ENCODE data around the gene STOX2. TPM values are rescaled to one million over a fixed set of nuclear protein-coding genes. Genes with fewer than 3 reads are reported as not detected.

The STOX2 gene
- total and polyA plus RNA-seq, 2 experiments from 2014 or later, result 6.4 to 20.1 TPM

DNA sequence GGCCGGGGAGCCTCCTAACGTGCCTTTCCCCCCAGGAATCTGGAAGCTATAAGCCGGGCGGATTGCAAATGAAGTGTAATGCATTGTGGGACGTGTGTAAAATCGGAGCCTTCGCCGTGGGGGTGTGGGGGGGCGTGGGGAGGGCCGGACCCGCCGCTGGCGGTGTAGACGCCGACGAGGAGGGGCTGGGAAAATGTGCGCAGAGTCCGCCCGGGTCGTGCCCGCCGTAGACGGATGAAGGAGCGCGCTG lies 1.3 kb downstream of the STOX2 start:
- DNase-seq (ENCODE audit: low read depth in 1 of 2, low spot score in 1 of 2), result no peak
- no peak overlapping the region for H3K27ac ChIP-seq

GRCh38 chr4:183906739-183907651 lies 1.9 kb downstream of the STOX2 start:
- Histone ChIP-seq H3K36me3 (no peaks in the 10 kb centered on the region), H3K9me3 (ENCODE audit: low read depth) (no peaks in the 10 kb centered on the region), H3K27me3 (no peaks in the 10 kb centered on the region), H3K27ac (no peak overlapping the region), H3K4me1 (ENCODE audit: low read depth) (peaks cover 7% of the 10 kb centered on the region), H3K4me3 (peak overlapping the region; percentile 64)
- peak; percentile 6 to 53 for DNase-seq (ENCODE audit: low read depth in 1 of 2, low spot score in 1 of 2)
- no peak for TF ChIP-seq CTCF (IDR thresholded peaks at IDR 0.05; ENCODE audit: low read depth, low read length)

More for the DNA sequence above, 1.3 kb downstream of the STOX2 start:
- Histone ChIP-seq H3K9me3 (ENCODE audit: low read depth) (no peaks in the 10 kb centered on the region), H3K4me1 (ENCODE audit: low read depth) (peaks cover 7% of the 10 kb centered on the region), H3K27me3 (no peaks in the 10 kb centered on the region), H3K36me3 (no peaks in the 10 kb centered on the region), H3K4me3 (peak overlapping the region; percentile 64)
- no peak for TF ChIP-seq CTCF (IDR thresholded peaks at IDR 0.05; ENCODE audit: low read depth, low read length)

GRCh38 chr4:183907871-183908683 lies 3.0 kb downstream of the STOX2 start:
- TF ChIP-seq CTCF (IDR thresholded peaks at IDR 0.05; ENCODE audit: low read depth, low read length), result no peak
- no peaks in the 10 kb centered on the region for H3K9me3 ChIP-seq (ENCODE audit: low read depth)
- H3K4me3 ChIP-seq, result peak overlapping the region; percentile 64
- no peaks in the 10 kb centered on the region for H3K36me3 ChIP-seq
- no peak overlapping the region for H3K27ac ChIP-seq
- no peaks in the 10 kb centered on the region for H3K27me3 ChIP-seq
- peaks cover 7% of the 10 kb centered on the region for H3K4me1 ChIP-seq (ENCODE audit: low read depth)
- no peak for DNase-seq (ENCODE audit: low read depth in 1 of 2, low spot score in 1 of 2)

- Histone ChIP-seq H3K4me3 (no peak overlapping the region), H3K4me1 (ENCODE audit: low read depth) (peaks cover 7% of the 10 kb centered on the region), H3K9me3 (ENCODE audit: low read depth) (no peaks in the 10 kb centered on the region), H3K36me3 (no peaks in the 10 kb centered on the region), H3K27ac (no peak overlapping the region), H3K27me3 (no peaks in the 10 kb centered on the region)
- no peak for TF ChIP-seq CTCF (IDR thresholded peaks at IDR 0.05; ENCODE audit: low read depth, low read length)
- DNase-seq (ENCODE audit: low read depth in 1 of 2, low spot score in 1 of 2), result no peak
Measured at GRCh38 chr4:183909187-183909586, 4.1 kb downstream of the STOX2 start.

- TF ChIP-seq CTCF (IDR thresholded peaks at IDR 0.05; ENCODE audit: low read depth, low read length), result no peak
- DNase-seq (ENCODE audit: low read depth in 1 of 2, low spot score in 1 of 2), result no peak
- no peaks in the 10 kb centered on the region for H3K9me3 ChIP-seq (ENCODE audit: low read depth)
- H3K36me3 ChIP-seq, result no peaks in the 10 kb centered on the region
- H3K27ac ChIP-seq, result no peak overlapping the region
- no peak overlapping the region for H3K4me3 ChIP-seq
- H3K4me1 ChIP-seq (ENCODE audit: low read depth), result peaks cover 5% of the 10 kb centered on the region
- H3K27me3 ChIP-seq, result no peaks in the 10 kb centered on the region
Measured at GRCh38 chr4:183909801-183910200, 4.7 kb downstream of the STOX2 start.

Data from cardiac muscle cell (in vitro differentiated cells and primary cell).